Measurements from ENCODE around the gene RHBDD1. TPM values are rescaled to one million over a fixed set of nuclear protein-coding genes. Genes with fewer than 3 reads are reported as not detected.

RHBDD1 gene
- total RNA-seq, 1 donor from 2014 or later = 34.3 TPM

GRCh38 chr2:226894752-226895151 lies 58.9 kb downstream of the RHBDD1 start:
- no peak for TF ChIP-seq CTCF (conservative IDR thresholded peaks at IDR 0.05)
- Mint-ChIP-seq H3K27ac (ENCODE audit: unreplicated experiment) (peak overlapping the region; percentile 38), H3K4me3 (no peak overlapping the region), H3K9me3 (no peaks in the 10 kb centered on the region), H3K27me3 (ENCODE audit: low read depth) (no peaks in the 10 kb centered on the region), H3K36me3 (ENCODE audit: low read depth) (peaks cover 5% of the 10 kb centered on the region), H3K4me1 (no peaks in the 10 kb centered on the region)
- DNase-seq (ENCODE audit: low read depth, low spot score) = no peak

- Mint-ChIP-seq H3K9me3 (no peaks in the 10 kb centered on the region), H3K36me3 (ENCODE audit: low read depth) (peaks cover 5% of the 10 kb centered on the region), H3K27me3 (ENCODE audit: low read depth) (no peaks in the 10 kb centered on the region), H3K4me1 (no peaks in the 10 kb centered on the region), H3K27ac (ENCODE audit: unreplicated experiment) (no peak overlapping the region), H3K4me3 (no peak overlapping the region)
- no peak for DNase-seq (ENCODE audit: low read depth, low spot score)
- no peak for TF ChIP-seq CTCF (conservative IDR thresholded peaks at IDR 0.05)
Measured at GRCh38 chr2:226895579-226895978, 59.7 kb downstream of the RHBDD1 start.

GRCh38 chr2:226898121-226898520 lies 62.3 kb downstream of the RHBDD1 start:
- Mint-ChIP-seq H3K27ac (ENCODE audit: unreplicated experiment) (no peak overlapping the region), H3K27me3 (ENCODE audit: low read depth) (no peaks in the 10 kb centered on the region), H3K36me3 (ENCODE audit: low read depth) (peaks cover 5% of the 10 kb centered on the region), H3K9me3 (no peaks in the 10 kb centered on the region), H3K4me1 (no peaks in the 10 kb centered on the region), H3K4me3 (no peak overlapping the region)
- DNase-seq (ENCODE audit: low read depth, low spot score) = no peak
- no peak for TF ChIP-seq CTCF (conservative IDR thresholded peaks at IDR 0.05)

- no peaks in the 10 kb centered on the region for H3K9me3 Mint-ChIP-seq
- no peak for TF ChIP-seq CTCF (conservative IDR thresholded peaks at IDR 0.05)
- no peak for DNase-seq (ENCODE audit: low read depth, low spot score)
- no peaks in the 10 kb centered on the region for H3K4me1 Mint-ChIP-seq
- H3K36me3 Mint-ChIP-seq (ENCODE audit: low read depth) = peaks cover 5% of the 10 kb centered on the region
- no peak overlapping the region for H3K4me3 Mint-ChIP-seq
- H3K27ac Mint-ChIP-seq (ENCODE audit: unreplicated experiment) = no peak overlapping the region
- H3K27me3 Mint-ChIP-seq (ENCODE audit: low read depth) = no peaks in the 10 kb centered on the region
Measured at GRCh38 chr2:226898897-226899296, 63.0 kb downstream of the RHBDD1 start.

GRCh38 chr2:226902041-226902966 lies 66.5 kb downstream of the RHBDD1 start:
- peaks cover 5% of the 10 kb centered on the region for H3K36me3 Mint-ChIP-seq (ENCODE audit: low read depth)
- H3K4me3 Mint-ChIP-seq = no peak overlapping the region
- no peaks in the 10 kb centered on the region for H3K9me3 Mint-ChIP-seq
- H3K4me1 Mint-ChIP-seq = no peaks in the 10 kb centered on the region
- no peak for TF ChIP-seq CTCF (conservative IDR thresholded peaks at IDR 0.05)
- no peak for DNase-seq (ENCODE audit: low read depth, low spot score)
- no peaks in the 10 kb centered on the region for H3K27me3 Mint-ChIP-seq (ENCODE audit: low read depth)
- no peak overlapping the region for H3K27ac Mint-ChIP-seq (ENCODE audit: unreplicated experiment)
